ENCODE data around the gene AHSP.
"Not testable (repeated sequence)": the region's sequence is repeated elsewhere in the genome, so short reads cannot be mapped to it uniquely, and the experiment has no call there.

Gene AHSP

GRCh38 chr16:31489616-31490584 lies 37.8 kb upstream of the AHSP start:
- Mint-ChIP-seq H3K4me1 (ENCODE audit: low read depth) (peaks cover 20% of the 10 kb centered on the region), H3K4me3 (no peak overlapping the region)

GRCh38 chr16:31491778-31492418 lies 35.8 kb upstream of the AHSP start:
- H3K4me3 Mint-ChIP-seq = no peak overlapping the region
- H3K36me3 Mint-ChIP-seq (ENCODE audit: low read depth) = peaks cover 73% of the 10 kb centered on the region
- intact Hi-C loops (cut with micrococcal nuclease) = no loop called here

More at GRCh38 chr16:31489616-31490584, 37.8 kb upstream of the AHSP start:
- intact Hi-C loops (cut with micrococcal nuclease) = no loop called here
- H3K27me3 Mint-ChIP-seq = peaks cover 40% of the 10 kb centered on the region
- H3K27ac Mint-ChIP-seq = no peak overlapping the region
- H3K36me3 Mint-ChIP-seq (ENCODE audit: low read depth) = peaks cover 54% of the 10 kb centered on the region
- H3K9me3 Mint-ChIP-seq = no peaks in the 10 kb centered on the region

GRCh38 chr16:31493506-31494125 lies 34.1 kb upstream of the AHSP start:
- H3K27ac Mint-ChIP-seq = no peak overlapping the region
- peaks cover 90% of the 10 kb centered on the region for H3K36me3 Mint-ChIP-seq (ENCODE audit: low read depth)
- peaks cover 6% of the 10 kb centered on the region for H3K4me1 Mint-ChIP-seq (ENCODE audit: low read depth)
- H3K9me3 Mint-ChIP-seq = no peaks in the 10 kb centered on the region
- peaks cover 5% of the 10 kb centered on the region for H3K27me3 Mint-ChIP-seq
- H3K4me3 Mint-ChIP-seq = no peak overlapping the region
- intact Hi-C loops (cut with micrococcal nuclease) = no loop called here

More at GRCh38 chr16:31491778-31492418, 35.8 kb upstream of the AHSP start:
- no peaks in the 10 kb centered on the region for H3K9me3 Mint-ChIP-seq
- H3K27me3 Mint-ChIP-seq = peaks cover 20% of the 10 kb centered on the region
- no peak overlapping the region for H3K27ac Mint-ChIP-seq
- peaks cover 16% of the 10 kb centered on the region for H3K4me1 Mint-ChIP-seq (ENCODE audit: low read depth)

- Mint-ChIP-seq H3K4me1 (ENCODE audit: low read depth) (no peaks in the 10 kb centered on the region), H3K4me3 (no peak overlapping the region), H3K27ac (no peak overlapping the region), H3K36me3 (ENCODE audit: low read depth) (peaks cover 85% of the 10 kb centered on the region), H3K9me3 (no peaks in the 10 kb centered on the region), H3K27me3 (no peaks in the 10 kb centered on the region)
- intact Hi-C loops (cut with micrococcal nuclease) = no loop called here
Measured at GRCh38 chr16:31496670-31497069, 31.0 kb upstream of the AHSP start.

GRCh38 chr16:31498493-31498892 lies 29.2 kb upstream of the AHSP start:
- Mint-ChIP-seq H3K27me3 (no peaks in the 10 kb centered on the region), H3K9me3 (no peaks in the 10 kb centered on the region), H3K4me1 (ENCODE audit: low read depth) (no peaks in the 10 kb centered on the region), H3K27ac (no peak overlapping the region), H3K4me3 (no peak overlapping the region), H3K36me3 (ENCODE audit: low read depth) (peaks cover 66% of the 10 kb centered on the region)
- intact Hi-C loops (cut with micrococcal nuclease) = no loop called here

GRCh38 chr16:31499928-31500327 lies 27.8 kb upstream of the AHSP start:
- Mint-ChIP-seq H3K4me3 (no peak overlapping the region), H3K9me3 (no peaks in the 10 kb centered on the region), H3K27ac (no peak overlapping the region), H3K36me3 (ENCODE audit: low read depth) (peaks cover 66% of the 10 kb centered on the region), H3K27me3 (no peaks in the 10 kb centered on the region), H3K4me1 (ENCODE audit: low read depth) (peaks cover 2% of the 10 kb centered on the region)
- intact Hi-C loops (cut with micrococcal nuclease) = no loop called here

- no peak overlapping the region for H3K4me3 Mint-ChIP-seq
- H3K9me3 Mint-ChIP-seq = no peaks in the 10 kb centered on the region
- H3K27ac Mint-ChIP-seq = no peak overlapping the region
- peaks cover 12% of the 10 kb centered on the region for H3K4me1 Mint-ChIP-seq (ENCODE audit: low read depth)
- intact Hi-C loops (cut with micrococcal nuclease) = no loop called here
- H3K36me3 Mint-ChIP-seq (ENCODE audit: low read depth) = peaks cover 57% of the 10 kb centered on the region
- H3K27me3 Mint-ChIP-seq = no peaks in the 10 kb centered on the region
Measured at GRCh38 chr16:31501226-31501965, 26.3 kb upstream of the AHSP start.

- Mint-ChIP-seq H3K4me3 (no peak overlapping the region), H3K27ac (no peak overlapping the region), H3K4me1 (ENCODE audit: low read depth) (peaks cover 17% of the 10 kb centered on the region), H3K27me3 (no peaks in the 10 kb centered on the region), H3K9me3 (no peaks in the 10 kb centered on the region), H3K36me3 (ENCODE audit: low read depth) (peaks cover 52% of the 10 kb centered on the region)
- intact Hi-C loops (cut with micrococcal nuclease) = no loop called here
Measured at GRCh38 chr16:31501966-31502348, 25.7 kb upstream of the AHSP start.

GRCh38 chr16:31502981-31503380 lies 24.7 kb upstream of the AHSP start:
- peaks cover 48% of the 10 kb centered on the region for H3K36me3 Mint-ChIP-seq (ENCODE audit: low read depth)
- peaks cover 25% of the 10 kb centered on the region for H3K4me1 Mint-ChIP-seq (ENCODE audit: low read depth)
- intact Hi-C loops (cut with micrococcal nuclease) = no loop called here
- H3K4me3 Mint-ChIP-seq = no peak overlapping the region
- no peaks in the 10 kb centered on the region for H3K27me3 Mint-ChIP-seq
- no peak overlapping the region for H3K27ac Mint-ChIP-seq
- no peaks in the 10 kb centered on the region for H3K9me3 Mint-ChIP-seq

GRCh38 chr16:31503555-31503954 lies 24.1 kb upstream of the AHSP start:
- H3K4me3 Mint-ChIP-seq; H3K27me3 Mint-ChIP-seq; intact Hi-C loops (cut with micrococcal nuclease); H3K9me3 Mint-ChIP-seq; H3K27ac Mint-ChIP-seq: not testable (repeated sequence)
- Mint-ChIP-seq H3K36me3 (ENCODE audit: low read depth) (peaks cover 48% of the 10 kb centered on the region), H3K4me1 (ENCODE audit: low read depth) (peaks cover 26% of the 10 kb centered on the region)

- H3K4me1 Mint-ChIP-seq (ENCODE audit: low read depth) = peaks cover 32% of the 10 kb centered on the region
- peaks cover 43% of the 10 kb centered on the region for H3K36me3 Mint-ChIP-seq (ENCODE audit: low read depth)
- intact Hi-C loops (cut with micrococcal nuclease) = no loop called here
- H3K4me3 Mint-ChIP-seq = no peak overlapping the region
- no peaks in the 10 kb centered on the region for H3K27me3 Mint-ChIP-seq
- H3K27ac Mint-ChIP-seq = no peak overlapping the region
- H3K9me3 Mint-ChIP-seq = no peaks in the 10 kb centered on the region
Measured at GRCh38 chr16:31504159-31504558, 23.5 kb upstream of the AHSP start.

- intact Hi-C loops (cut with micrococcal nuclease) = no loop called here
- Mint-ChIP-seq H3K4me3 (no peak overlapping the region), H3K4me1 (ENCODE audit: low read depth) (peaks cover 35% of the 10 kb centered on the region), H3K27ac (peak overlapping the region; percentile 21), H3K9me3 (no peaks in the 10 kb centered on the region), H3K27me3 (no peaks in the 10 kb centered on the region), H3K36me3 (ENCODE audit: low read depth) (peaks cover 30% of the 10 kb centered on the region)
Measured at GRCh38 chr16:31505483-31505882, 22.2 kb upstream of the AHSP start.

- Mint-ChIP-seq H3K9me3 (no peaks in the 10 kb centered on the region), H3K27me3 (no peaks in the 10 kb centered on the region), H3K4me3 (peak overlapping the region; percentile 89), H3K4me1 (ENCODE audit: low read depth) (peaks cover 35% of the 10 kb centered on the region), H3K27ac (peak overlapping the region; percentile 97), H3K36me3 (ENCODE audit: low read depth) (peaks cover 27% of the 10 kb centered on the region)
- intact Hi-C loops (cut with micrococcal nuclease) = no loop called here
Measured at GRCh38 chr16:31507617-31507928, 20.1 kb upstream of the AHSP start.
